ENCODE data around the gene OCA2.

DNA sequence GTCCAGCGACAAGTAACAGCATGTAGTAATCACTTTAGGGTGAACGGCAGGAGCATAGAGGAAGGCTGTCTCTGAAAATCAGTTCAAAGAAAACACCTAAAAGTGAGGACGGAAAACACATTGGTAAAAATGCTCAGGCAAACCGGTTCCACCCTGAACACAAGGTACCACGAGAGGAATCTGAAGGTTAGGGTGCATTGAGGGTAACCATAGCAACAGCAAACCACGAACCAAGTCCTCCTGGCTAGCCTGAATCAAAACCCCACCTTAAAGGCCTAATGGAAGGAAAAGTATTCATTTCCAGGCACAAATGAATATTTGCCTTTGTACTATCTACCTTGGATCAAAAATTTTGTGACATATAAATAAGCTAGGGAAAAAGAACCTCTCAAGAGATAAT lies 315.0 kb downstream of the OCA2 start:
- TF ChIP-seq POLR2A (IDR thresholded peaks at IDR 0.05): no peak
- TF ChIP-seq POLR2AphosphoS5 (IDR thresholded peaks at IDR 0.05): no peak
- TF ChIP-seq, protein P1, sequence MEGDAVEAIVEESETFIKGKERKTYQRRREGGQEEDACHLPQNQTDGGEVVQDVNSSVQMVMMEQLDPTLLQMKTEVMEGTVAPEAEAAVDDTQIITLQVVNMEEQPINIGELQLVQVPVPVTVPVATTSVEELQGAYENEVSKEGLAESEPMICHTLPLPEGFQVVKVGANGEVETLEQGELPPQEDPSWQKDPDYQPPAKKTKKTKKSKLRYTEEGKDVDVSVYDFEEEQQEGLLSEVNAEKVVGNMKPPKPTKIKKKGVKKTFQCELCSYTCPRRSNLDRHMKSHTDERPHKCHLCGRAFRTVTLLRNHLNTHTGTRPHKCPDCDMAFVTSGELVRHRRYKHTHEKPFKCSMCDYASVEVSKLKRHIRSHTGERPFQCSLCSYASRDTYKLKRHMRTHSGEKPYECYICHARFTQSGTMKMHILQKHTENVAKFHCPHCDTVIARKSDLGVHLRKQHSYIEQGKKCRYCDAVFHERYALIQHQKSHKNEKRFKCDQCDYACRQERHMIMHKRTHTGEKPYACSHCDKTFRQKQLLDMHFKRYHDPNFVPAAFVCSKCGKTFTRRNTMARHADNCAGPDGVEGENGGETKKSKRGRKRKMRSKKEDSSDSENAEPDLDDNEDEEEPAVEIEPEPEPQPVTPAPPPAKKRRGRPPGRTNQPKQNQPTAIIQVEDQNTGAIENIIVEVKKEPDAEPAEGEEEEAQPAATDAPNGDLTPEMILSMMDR (IDR thresholded peaks at IDR 0.05): no peak

Measured in prostate gland (tissue), 2 donors.